Measurements from ENCODE around the gene THAP11.
A peak's percentile ranks its signal among the peaks of the same experiment; 100 is the strongest.

THAP11 gene

DNA sequence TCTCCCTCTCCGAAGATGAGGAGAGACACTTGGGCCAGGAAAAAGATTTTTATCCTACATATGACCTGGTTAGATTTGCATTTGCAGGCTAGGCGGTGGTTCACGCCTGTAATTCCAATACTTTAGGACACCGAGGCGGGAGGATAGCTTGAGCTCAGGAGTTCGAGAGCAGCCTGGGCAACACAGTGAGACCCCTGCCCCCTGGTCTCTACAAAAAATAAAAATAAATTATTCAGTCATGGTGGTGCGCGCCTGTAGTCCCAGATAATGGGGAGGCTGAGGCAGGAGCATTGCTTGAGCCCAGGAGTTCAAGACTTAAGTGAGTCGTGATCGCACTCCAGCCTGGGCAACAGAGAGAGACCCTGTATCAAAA, 7.9 kb upstream of the THAP11 start:
- TF ChIP-seq, protein P1, sequence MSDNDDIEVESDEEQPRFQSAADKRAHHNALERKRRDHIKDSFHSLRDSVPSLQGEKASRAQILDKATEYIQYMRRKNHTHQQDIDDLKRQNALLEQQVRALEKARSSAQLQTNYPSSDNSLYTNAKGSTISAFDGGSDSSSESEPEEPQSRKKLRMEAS (IDR thresholded peaks at IDR 0.05) = no peak
- TF ChIP-seq EP300 (IDR thresholded peaks at IDR 0.05; ENCODE audit: borderline replicate concordance) (no peak), CEBPB (IDR thresholded peaks at IDR 0.05) (no peak), TEAD4 (IDR thresholded peaks at IDR 0.05) (no peak), NFIC (IDR thresholded peaks at IDR 0.05) (no peak), FOXM1 (IDR thresholded peaks at IDR 0.05; ENCODE audit: borderline replicate concordance, low read depth) (no peak), CREB1 (IDR thresholded peaks at IDR 0.05; ENCODE audit: low read depth) (no peak), TCF12 (IDR thresholded peaks at IDR 0.05; ENCODE audit: low read depth) (no peak), TAF1 (IDR thresholded peaks at IDR 0.05; ENCODE audit: low read depth) (no peak), ZBTB7A (IDR thresholded peaks at IDR 0.05; ENCODE audit: low read depth) (no peak), YY1 (IDR thresholded peaks at IDR 0.05; ENCODE audit: low read depth) (no peak), EGR1 (IDR thresholded peaks at IDR 0.05) (no peak), RAD21 (IDR thresholded peaks at IDR 0.05; ENCODE audit: low read depth) (no peak)
- TF ChIP-seq, protein P2, sequence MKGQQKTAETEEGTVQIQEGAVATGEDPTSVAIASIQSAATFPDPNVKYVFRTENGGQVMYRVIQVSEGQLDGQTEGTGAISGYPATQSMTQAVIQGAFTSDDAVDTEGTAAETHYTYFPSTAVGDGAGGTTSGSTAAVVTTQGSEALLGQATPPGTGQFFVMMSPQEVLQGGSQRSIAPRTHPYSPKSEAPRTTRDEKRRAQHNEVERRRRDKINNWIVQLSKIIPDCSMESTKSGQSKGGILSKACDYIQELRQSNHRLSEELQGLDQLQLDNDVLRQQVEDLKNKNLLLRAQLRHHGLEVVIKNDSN (IDR thresholded peaks at IDR 0.05) = no peak
- TF ChIP-seq, protein P3, sequence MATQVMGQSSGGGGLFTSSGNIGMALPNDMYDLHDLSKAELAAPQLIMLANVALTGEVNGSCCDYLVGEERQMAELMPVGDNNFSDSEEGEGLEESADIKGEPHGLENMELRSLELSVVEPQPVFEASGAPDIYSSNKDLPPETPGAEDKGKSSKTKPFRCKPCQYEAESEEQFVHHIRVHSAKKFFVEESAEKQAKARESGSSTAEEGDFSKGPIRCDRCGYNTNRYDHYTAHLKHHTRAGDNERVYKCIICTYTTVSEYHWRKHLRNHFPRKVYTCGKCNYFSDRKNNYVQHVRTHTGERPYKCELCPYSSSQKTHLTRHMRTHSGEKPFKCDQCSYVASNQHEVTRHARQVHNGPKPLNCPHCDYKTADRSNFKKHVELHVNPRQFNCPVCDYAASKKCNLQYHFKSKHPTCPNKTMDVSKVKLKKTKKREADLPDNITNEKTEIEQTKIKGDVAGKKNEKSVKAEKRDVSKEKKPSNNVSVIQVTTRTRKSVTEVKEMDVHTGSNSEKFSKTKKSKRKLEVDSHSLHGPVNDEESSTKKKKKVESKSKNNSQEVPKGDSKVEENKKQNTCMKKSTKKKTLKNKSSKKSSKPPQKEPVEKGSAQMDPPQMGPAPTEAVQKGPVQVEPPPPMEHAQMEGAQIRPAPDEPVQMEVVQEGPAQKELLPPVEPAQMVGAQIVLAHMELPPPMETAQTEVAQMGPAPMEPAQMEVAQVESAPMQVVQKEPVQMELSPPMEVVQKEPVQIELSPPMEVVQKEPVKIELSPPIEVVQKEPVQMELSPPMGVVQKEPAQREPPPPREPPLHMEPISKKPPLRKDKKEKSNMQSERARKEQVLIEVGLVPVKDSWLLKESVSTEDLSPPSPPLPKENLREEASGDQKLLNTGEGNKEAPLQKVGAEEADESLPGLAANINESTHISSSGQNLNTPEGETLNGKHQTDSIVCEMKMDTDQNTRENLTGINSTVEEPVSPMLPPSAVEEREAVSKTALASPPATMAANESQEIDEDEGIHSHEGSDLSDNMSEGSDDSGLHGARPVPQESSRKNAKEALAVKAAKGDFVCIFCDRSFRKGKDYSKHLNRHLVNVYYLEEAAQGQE (IDR thresholded peaks at IDR 0.05; ENCODE audit: low read depth) = no peak

DNA sequence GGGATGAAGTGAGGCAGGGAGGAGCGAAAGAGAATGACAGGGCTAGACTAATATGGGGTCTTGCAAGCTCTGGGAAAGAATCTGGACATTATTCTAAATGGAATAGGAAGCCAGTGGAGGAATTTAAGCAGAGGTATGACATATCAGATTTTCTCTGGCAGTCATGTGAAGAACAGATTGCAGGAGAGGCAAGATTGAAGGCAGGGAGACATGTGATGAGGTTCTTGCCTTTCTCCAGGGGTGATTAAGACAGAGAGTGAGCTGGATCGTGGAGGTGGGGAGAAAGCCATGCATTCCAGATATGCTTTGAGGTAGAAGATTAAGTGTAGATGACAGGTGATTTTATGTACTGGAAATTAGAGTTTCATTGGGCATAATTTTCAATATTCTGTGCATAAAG, 4.3 kb upstream of the THAP11 start:
- no peak for TF ChIP-seq TCF12 (IDR thresholded peaks at IDR 0.05; ENCODE audit: low read depth)
- no peak for TF ChIP-seq RAD21 (IDR thresholded peaks at IDR 0.05; ENCODE audit: low read depth)
- TF ChIP-seq TEAD4 (IDR thresholded peaks at IDR 0.05) = no peak
- TF ChIP-seq, protein P2 (IDR thresholded peaks at IDR 0.05) = no peak

DNA sequence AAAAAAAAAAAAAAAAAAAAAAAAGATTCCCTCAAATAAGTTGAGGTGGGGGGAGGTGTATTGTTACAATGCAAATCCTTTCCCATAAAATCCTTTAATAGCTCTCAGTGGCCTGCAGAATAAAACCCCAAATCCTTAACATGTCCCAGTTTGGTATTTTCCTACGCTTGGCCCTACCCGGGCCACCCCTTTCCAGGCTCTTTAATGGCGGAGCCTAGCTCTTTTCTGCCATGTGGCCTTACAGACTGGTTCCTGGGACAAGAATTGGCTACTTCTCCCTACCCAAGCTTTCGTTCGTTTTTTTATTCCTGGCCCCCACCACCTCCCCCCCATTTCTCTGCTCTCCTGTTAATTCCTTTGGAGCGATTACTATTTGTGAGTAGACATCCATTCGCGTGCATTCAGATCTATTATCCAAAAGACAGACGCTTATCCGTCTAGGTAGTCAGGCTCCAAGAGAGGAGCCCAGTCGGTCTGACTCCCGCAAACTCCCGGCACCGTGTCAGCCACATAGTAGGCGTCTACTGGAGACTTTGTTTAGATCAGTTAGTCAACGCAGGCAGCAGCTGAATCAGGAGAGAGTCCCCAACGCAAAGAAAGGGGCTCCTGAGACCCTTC, 813 bp upstream of the THAP11 start:
- TF ChIP-seq, protein P1 (IDR thresholded peaks at IDR 0.05) = no peak
- TF ChIP-seq, protein P2 (IDR thresholded peaks at IDR 0.05) = no peak
- TF ChIP-seq RAD21 (IDR thresholded peaks at IDR 0.05; ENCODE audit: low read depth) (no peak), EGR1 (IDR thresholded peaks at IDR 0.05) (no peak), ZBTB7A (IDR thresholded peaks at IDR 0.05; ENCODE audit: low read depth) (no peak), YY1 (IDR thresholded peaks at IDR 0.05; ENCODE audit: low read depth) (no peak), FOXM1 (IDR thresholded peaks at IDR 0.05; ENCODE audit: borderline replicate concordance, low read depth) (no peak)
- TF ChIP-seq, protein P3 (IDR thresholded peaks at IDR 0.05; ENCODE audit: low read depth) = no peak

DNA sequence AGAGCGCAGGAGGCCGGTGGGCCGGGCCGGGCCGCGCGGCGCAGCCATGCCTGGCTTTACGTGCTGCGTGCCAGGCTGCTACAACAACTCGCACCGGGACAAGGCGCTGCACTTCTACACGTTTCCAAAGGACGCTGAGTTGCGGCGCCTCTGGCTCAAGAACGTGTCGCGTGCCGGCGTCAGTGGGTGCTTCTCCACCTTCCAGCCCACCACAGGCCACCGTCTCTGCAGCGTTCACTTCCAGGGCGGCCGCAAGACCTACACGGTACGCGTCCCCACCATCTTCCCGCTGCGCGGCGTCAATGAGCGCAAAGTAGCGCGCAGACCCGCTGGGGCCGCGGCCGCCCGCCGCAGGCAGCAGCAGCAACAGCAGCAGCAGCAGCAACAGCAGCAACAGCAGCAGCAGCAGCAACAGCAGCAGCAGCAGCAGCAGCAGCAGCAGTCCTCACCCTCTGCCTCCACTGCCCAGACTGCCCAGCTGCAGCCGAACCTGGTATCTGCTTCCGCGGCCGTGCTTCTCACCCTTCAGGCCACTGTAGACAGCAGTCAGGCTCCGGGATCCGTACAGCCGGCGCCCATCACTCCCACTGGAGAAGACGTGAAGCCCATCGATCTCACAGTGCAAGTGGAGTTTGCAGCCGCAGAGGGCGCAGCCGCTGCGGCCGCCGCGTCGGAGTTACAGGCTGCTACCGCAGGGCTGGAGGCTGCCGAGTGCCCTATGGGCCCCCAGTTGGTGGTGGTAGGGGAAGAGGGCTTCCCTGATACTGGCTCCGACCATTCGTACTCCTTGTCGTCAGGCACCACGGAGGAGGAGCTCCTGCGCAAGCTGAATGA, 606 bp downstream of the THAP11 start:
- TF ChIP-seq FOXM1 (IDR thresholded peaks at IDR 0.05; ENCODE audit: borderline replicate concordance, low read depth) = no peak
- peak; percentile 32; the same call in 1 of the 2 replicates for TF ChIP-seq YY1 (IDR thresholded peaks at IDR 0.05; ENCODE audit: low read depth)
- TF ChIP-seq, protein P1 (IDR thresholded peaks at IDR 0.05) = peak; percentile 86

DNA sequence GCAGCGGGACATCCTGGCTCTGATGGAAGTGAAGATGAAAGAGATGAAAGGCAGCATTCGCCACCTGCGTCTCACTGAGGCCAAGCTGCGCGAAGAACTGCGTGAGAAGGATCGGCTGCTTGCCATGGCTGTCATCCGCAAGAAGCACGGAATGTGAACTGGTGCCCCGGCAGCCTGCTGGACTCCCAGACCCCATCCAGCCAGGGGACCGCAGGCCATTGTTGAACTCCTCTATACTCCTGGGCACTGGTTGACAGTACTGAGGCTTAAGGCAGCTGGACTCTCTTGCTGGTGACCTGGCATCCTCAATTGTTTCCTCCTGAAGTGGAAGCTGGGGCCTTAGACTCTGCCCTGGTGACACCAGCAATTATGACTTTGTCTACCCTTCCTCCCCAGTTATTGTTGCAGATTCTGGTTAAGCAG, 1.2 kb downstream of the THAP11 start:
- no peak for TF ChIP-seq EGR1 (IDR thresholded peaks at IDR 0.05)

DNA sequence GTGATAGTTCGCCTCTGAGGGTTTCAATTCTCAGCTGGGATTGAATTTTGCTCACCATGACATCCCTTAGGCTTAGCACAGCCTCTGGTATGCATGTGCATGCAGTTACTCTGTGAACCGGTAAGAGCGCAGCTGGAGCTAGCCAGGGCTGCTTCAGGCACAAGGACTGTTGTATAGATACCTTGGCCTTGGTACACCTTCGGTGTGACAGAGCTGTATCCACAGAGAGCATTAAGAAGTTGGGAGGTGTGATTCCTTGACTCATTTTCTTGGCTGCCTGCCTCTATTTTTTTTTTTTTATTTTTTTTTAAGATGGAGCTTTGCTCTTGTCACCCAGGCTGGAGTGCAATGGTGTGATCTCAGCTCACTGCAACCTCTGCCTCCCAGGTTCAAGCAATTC, 2.4 kb downstream of the THAP11 start:
- no peak for TF ChIP-seq RAD21 (IDR thresholded peaks at IDR 0.05; ENCODE audit: low read depth)
- TF ChIP-seq EP300 (IDR thresholded peaks at IDR 0.05; ENCODE audit: borderline replicate concordance) = no peak
- TF ChIP-seq ZBTB7A (IDR thresholded peaks at IDR 0.05; ENCODE audit: low read depth) = no peak
- no peak for TF ChIP-seq YY1 (IDR thresholded peaks at IDR 0.05; ENCODE audit: low read depth)
- TF ChIP-seq, protein P3 (IDR thresholded peaks at IDR 0.05; ENCODE audit: low read depth) = no peak
- TF ChIP-seq, protein P1 (IDR thresholded peaks at IDR 0.05) = no peak
